Measurements from ENCODE around the gene SRM.
"Not testable (repeated sequence)": the region's sequence is repeated elsewhere in the genome, so short reads cannot be mapped to it uniquely, and the experiment has no call there.

Gene SRM

DNA sequence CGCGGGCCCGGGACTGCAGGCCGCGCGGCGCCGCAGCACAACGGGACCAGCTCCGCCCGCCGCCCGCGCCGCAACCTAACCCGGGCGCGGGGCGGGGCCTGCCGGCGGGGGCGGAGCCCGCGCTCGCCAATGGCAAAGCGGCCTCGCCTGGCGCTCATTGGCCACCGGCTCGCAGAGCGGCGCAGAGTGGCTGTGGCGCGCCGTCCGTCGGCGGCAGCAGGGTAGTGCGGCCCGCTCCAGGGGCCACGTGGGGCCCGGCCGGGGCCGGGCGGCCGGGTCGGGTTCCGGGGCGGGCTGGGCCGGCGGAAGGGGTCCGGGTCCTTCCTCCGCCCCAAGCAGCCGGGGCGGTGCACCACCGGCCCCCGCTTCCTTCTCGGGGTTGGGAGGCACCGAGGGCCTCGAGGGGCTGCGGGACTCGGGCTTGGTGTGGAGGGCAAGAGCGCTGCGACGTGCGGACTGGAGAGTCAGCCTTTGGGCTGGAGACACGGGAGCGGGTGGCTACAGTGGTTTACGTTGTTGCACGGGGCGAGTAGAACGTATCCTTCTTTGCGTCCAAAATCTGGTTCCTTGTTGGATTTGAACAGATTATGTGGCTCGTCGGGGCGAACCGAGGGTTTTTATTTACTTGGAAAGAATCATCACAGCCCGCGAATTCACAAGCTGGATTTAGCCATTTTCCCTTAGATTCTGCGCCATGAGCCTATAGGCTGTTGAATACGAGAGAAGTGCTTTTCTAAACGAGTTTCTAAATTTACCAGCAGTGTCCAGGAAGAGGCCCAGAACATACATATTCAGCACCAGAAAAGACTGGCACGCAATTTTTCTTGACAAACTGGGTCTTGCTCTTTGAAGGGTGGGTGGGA lies at the start of gene SRM:
Gene SRM, minus strand, starts transcription at position 51 of the 863 bp plus-strand sequence. CDS start 75 bp downstream, outside the sequence.
- peak; percentile 94 for DNase-seq

GRCh38 chr1:11109047-11109760 lies 49.4 kb upstream of the SRM start:
- no peak for DNase-seq

GRCh38 chr1:11107599-11107998 lies 47.8 kb upstream of the SRM start:
- no peak for DNase-seq

- DNase-seq: no peak
Observed at GRCh38 chr1:11105586-11105985, 45.8 kb upstream of the SRM start.

GRCh38 chr1:11101347-11101746 lies 41.5 kb upstream of the SRM start:
- DNase-seq: no peak

DNA sequence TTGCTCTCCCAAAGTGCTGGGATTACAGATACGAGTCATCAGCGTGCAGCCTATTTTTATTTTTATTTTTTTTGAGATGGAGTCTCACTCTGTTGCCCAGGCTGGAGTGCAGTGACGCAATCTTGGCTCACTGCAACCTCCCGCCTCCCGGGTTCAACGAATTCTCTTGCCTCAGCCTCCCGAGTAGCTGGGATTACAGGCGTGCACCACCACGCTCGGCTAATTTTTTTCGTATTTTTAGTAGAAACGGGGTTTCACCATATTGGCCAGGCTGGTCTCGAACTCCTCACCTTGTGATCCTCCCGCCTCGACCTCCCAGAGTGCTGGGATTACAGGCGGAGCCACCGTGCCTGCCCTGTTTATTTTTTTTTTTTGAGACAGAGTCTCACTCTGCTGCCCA lies 41.0 kb upstream of the SRM start:
- not testable (repeated sequence) for DNase-seq

DNA sequence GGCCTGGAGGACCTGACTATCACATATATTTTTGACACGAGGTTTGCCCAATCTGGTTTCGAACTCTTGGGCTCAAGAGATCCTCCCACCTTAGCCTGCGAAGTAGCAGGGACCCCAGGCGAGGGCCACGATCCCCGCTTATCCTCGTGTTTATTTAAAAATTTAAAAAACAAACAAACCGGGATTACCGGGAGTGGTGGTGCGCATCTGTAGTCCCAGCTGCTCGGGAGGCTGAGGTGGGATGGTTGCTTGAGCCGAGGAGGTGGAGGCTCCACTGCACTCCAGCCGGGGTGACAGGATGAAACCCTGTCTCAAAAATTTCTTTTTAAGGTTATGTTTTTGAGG lies 40.3 kb upstream of the SRM start:
- DNase-seq: no peak

- peak; percentile 90 for DNase-seq
Observed at GRCh38 chr1:11099310-11100148, 39.7 kb upstream of the SRM start, which contains the start of gene EXOSC10. Gene EXOSC10 (minus strand): TSS chr1:11099869. CDS start chr1:11099831, 38 bp downstream.

DNA sequence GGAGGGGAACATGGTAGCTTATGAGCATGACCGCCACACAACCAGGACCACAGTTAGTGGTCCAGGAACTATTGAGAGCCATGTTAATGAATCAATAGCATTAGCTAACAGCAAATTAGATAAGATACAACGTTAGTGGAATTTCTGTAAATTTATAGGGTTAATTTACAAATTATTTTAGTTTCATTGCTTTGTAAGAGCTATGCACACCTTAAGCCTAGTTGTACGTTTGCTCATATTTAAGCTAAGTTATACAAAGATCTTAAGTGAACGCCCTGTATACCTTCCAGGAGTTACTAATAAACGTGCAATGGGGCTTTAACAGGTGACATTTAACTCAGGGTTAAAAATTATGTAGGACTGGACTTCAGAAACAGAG lies 39.1 kb upstream of the SRM start:
- no peak for DNase-seq

DNA sequence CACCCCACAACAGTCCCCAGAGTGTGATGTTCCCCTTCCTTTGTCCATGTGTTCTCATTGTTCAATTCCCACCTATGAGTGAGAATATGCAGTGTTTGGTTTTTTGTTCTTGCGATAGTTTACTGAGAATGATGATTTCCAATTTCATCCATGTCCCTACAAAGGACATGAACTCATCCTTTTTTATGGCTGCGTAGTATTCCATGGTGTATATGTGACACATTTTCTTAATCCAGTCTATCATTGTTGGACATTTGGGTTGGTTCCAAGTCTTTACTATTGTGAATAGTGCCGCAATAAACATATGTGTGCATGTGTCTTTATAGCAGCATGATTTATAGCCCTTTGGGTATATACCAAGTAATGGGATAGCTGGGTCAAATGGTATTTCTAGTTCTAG lies 24.0 kb upstream of the SRM start:
- DNase-seq: not testable (repeated sequence)

- DNase-seq: no peak
Observed at GRCh38 chr1:11080931-11081330, 21.1 kb upstream of the SRM start.

GRCh38 chr1:11078631-11079030 lies 18.8 kb upstream of the SRM start:
- no peak for DNase-seq

- not testable (repeated sequence) for DNase-seq
Observed at GRCh38 chr1:11073398-11073797, 13.6 kb upstream of the SRM start.

DNA sequence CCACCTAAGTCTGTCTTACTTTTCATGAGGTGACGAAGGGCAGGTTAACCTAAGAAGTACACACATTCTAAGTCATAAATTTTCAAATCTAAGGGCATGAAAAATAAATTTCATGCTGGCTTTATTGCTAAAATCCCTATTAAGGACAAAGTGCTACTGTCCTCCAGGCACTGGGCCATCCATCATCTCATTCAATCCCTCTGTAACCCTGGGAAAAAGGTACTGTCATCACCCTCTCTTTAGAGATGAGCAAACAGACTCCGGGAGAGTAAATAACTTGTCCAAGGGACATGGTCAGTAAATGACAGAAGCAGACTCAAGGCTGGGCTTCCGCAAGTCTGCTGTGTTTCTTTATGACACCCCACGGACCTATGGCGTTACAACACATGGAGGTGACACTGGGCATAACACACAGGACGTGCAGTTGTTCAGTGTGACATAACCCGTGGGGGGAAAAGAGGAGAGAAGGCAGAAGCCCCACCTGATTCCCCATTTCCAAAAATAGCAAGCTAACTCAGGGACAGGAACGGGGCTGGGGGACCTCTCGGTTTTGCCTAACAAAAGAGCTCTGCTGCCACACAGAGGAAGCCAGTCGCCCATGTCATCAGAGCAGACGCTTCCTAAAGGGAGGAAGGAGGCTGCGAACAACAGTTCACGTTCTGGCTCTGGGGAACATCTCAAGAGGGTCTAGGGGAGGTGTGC lies 12.5 kb upstream of the SRM start:
- peak; percentile 97 for DNase-seq

DNA sequence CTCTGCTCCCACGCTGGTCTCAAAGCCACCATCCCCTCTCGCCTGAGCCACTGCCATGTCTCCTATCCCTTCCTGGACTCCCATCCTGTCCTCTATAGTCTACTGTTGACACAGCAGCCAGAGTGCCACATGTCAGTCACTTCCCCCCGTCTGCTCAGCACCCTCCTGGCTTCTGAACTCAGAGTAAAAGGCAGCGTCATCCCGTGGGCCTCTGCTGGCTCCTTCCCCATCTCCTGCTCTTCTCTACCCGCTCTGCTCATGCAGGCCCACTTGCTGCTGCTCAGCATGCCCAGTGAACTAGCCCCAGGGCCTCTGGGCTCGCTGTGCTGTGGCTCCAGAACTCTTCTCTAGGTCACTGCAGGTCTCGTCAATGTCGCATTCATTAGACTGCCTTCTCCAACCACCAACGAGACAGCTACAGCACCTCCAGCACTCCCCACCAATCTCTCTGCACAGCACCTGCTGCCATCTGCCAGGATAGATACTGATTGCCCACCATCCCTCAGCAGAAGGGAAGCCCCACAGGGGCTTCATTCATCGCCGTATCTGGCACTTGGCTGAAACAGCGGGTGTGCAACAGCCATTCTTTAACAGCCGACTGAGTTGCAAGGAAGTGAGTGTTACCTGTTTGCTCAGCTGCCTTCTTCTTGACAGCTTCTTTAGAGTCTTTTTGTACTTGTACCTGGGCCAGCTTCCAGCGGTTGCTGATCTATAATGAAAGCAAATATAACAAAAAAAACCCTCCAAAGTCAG lies 11.8 kb upstream of the SRM start:
- DNase-seq: peak; percentile 97

GRCh38 chr1:11070876-11071275 lies 11.1 kb upstream of the SRM start:
- peak; percentile 50 for DNase-seq

DNA sequence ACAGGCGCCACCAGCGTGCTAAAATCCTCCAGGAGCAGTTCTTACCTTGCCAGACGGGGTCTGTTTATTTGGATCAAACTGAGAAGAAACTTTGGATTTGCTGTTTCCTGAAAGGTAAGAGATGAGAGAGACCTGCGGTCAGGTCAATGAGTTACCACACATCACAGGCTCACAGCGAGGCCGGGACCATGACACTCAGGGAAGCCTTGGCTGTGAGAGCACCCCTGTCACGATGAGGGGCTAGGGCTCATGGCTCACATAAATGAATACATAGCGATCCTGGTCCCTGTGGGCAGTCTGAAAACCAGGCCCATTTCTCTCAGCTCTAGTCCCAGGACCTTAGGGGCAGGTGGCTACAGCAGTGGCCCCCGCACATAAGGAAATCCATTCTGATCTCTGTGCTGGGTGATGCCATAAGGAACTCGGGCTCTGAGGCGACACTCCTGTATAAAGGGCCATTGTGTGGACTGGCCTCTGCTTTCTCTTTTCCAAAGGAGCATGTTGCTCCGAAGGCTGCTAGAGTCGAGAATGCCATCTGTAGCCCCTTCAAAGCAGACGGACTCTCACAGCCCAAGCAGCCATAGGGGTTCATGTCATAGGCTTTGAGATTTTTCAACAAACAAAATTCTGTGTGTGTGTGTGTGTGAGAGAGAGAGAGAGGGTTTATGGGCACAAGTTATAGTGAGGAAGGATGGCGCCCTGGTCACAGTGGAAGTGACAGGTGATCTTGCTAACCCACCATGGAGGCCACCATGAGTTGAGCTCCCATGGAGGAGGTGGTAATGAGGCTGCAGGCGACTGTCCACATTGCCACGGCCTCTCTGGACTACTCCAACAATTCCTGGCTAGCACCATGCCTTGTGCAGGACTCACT lies 9.0 kb upstream of the SRM start:
- no peak for DNase-seq

- DNase-seq: peak; percentile 59
Observed at GRCh38 chr1:11067716-11068599, 8.1 kb upstream of the SRM start.

DNA sequence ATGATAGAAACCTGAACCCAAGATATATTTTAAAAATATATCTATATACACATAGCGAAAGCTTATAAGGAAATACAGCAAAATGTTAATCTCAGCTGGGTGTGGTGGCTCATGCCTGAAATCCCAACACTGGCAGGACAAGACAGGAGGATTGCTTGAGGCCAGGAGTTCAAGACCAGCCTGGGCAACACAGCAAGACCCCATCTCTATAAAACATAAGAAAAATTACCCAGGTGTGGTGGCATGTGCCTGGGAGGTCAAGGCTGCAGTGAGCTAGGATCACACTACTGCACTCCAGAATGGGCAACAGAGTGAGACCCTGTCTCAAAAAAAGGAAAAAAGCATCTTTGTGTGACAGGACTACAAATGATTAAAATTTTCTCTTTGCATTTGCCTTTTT lies 6.0 kb upstream of the SRM start:
- DNase-seq: no peak

DNA sequence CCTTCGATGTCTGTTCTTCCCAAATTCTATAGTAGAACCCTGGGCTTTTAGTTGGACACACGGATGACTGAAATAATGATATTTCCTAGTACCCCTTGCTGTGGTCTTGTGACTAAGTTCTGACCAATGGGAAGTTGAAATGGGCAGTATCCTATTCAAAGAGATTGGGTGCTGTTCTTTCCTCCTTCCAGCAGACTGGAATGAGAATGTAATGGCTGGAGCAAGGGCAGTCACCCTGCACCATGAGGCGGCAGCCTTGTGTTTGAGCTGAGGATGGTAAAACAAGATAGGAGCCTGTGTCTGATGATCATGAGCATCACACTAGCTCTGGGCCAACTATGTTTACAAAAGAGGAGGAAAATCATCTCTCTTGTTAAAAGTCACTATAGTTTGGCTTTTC lies 5.1 kb upstream of the SRM start:
- DNase-seq: no peak
